ENCODE data around the gene SFRP5. TPM values are rescaled to one million over a fixed set of nuclear protein-coding genes. Genes with fewer than 3 reads are reported as not detected.

Gene SFRP5
- total RNA-seq, 1 experiment from 2014 or later: 3.5 TPM

GRCh38 chr10:97755718-97756117 is 16.1 kb downstream of the SFRP5 start:
- POLR2A ChIA-PET: no interaction called here
- H3K27me3 Mint-ChIP-seq (ENCODE audit: low read depth): no peaks in the 10 kb centered on the region
- CTCF ChIA-PET: interaction anchor here (1.9 kb wide), 1 partner anchor 36 kb away, joined by 5 read pairs; no protein-coding TSS in a partner anchor
- H3K4me3 Mint-ChIP-seq: no peak overlapping the region
- H3K4me1 Mint-ChIP-seq: no peaks in the 10 kb centered on the region
- DNase-seq (ENCODE audit: low spot score): no peak
- TF ChIP-seq ZNF425 (CRISPR knock-in tag; conservative IDR thresholded peaks at IDR 0.05) (no peak), MXD4 (CRISPR knock-in tag; IDR thresholded peaks at IDR 0.05; ENCODE audit: borderline replicate concordance) (no peak), ELF4 (CRISPR knock-in tag; IDR thresholded peaks at IDR 0.05; ENCODE audit: low read depth) (no peak), RELA (CRISPR knock-in tag; IDR thresholded peaks at IDR 0.05; ENCODE audit: borderline replicate concordance) (no peak), ZSCAN18 (CRISPR knock-in tag; IDR thresholded peaks at IDR 0.05) (no peak), FOXP4 (CRISPR knock-in tag; IDR thresholded peaks at IDR 0.05) (no peak), CREB1 (CRISPR knock-in tag; IDR thresholded peaks at IDR 0.05) (no peak), HMGA2 (CRISPR knock-in tag; IDR thresholded peaks at IDR 0.05) (no peak), ZNF138 (CRISPR knock-in tag; conservative IDR thresholded peaks at IDR 0.05) (no peak), CDX4 (CRISPR knock-in tag; IDR thresholded peaks at IDR 0.05; ENCODE audit: borderline replicate concordance) (no peak), HMGXB4 (CRISPR knock-in tag; IDR thresholded peaks at IDR 0.05) (no peak), ZBTB43 (CRISPR knock-in tag; IDR thresholded peaks at IDR 0.05) (no peak), ATF6 (CRISPR knock-in tag; IDR thresholded peaks at IDR 0.05) (no peak), MAX (CRISPR knock-in tag; IDR thresholded peaks at IDR 0.05) (no peak), ATF3 (CRISPR knock-in tag; conservative IDR thresholded peaks at IDR 0.05) (no peak), CREM (CRISPR knock-in tag; IDR thresholded peaks at IDR 0.05) (no peak), ZNF121 (CRISPR knock-in tag; IDR thresholded peaks at IDR 0.05) (no peak)
- no peak overlapping the region for H3K27ac Mint-ChIP-seq
- no peak for ATAC-seq
- H3K36me3 Mint-ChIP-seq: peaks cover 44% of the 10 kb centered on the region
- no peaks in the 10 kb centered on the region for H3K9me3 Mint-ChIP-seq
